Lower leg skin (tissue), 4 donors: ENCODE results near the gene TMCO1. TPM values are rescaled to one million over a fixed set of nuclear protein-coding genes. Genes with fewer than 3 reads are reported as not detected.

ENCODE experiments used
- DNase-seq, 2 donors: peaks; one replicate each; pipeline ENCODE4 v3.0.0-alpha.2; 2019; ENCODE audit warnings: low spot score in 2 of 2
- H3K4me3 ChIP-seq: fragments of 200-600 bp; sonication (generic); 2 replicates; pipeline ENCODE4 v1.5.1; 2017; ENCODE audit warnings: mild to moderate bottlenecking, low read depth; ENCODE audit not compliant: poor library complexity, severe bottlenecking
- POLR2A ChIP-seq, 2 donors: fragments of 450-650 bp; IDR thresholded peaks; one replicate each; pipeline ENCODE4 v1.6.1; 2016 to 2017; ENCODE audit warnings: antibody characterized with exemption in 2 of 2, mild to moderate bottlenecking in 1 of 2, moderate library complexity in 1 of 2
- WGBS, 2 donors: methylation state at CpG; one replicate each; pipeline ENCODE4 v1.1.5; 2018; 5-methylcytosine and 5-hydroxymethylcytosine counted together
- intact Hi-C: fragments of 100-400 bp; cut with DNase I; formaldehyde crosslinking; loops from one replicate; pipeline ENCODE4 v1.15.0; 2023; ENCODE audit warnings: low total_unique reads
- total RNA-seq, 4 donors: library from RNA; depleted of rRNA; stranded (reverse); fragments of >200 nt; gene quantifications; one replicate each; pipeline ENCODE4 v1.1.0, GENCODE V29; 2016
- TF ChIP-seq, protein P1 (sequence below), 3 donors: fragments of 450-650 bp; IDR thresholded peaks; one replicate each; pipeline ENCODE4 v1.5.1; 2016; ENCODE audit warnings: antibody characterized with exemption in 3 of 3, mild to moderate bottlenecking in 3 of 3, moderate library complexity in 2 of 3

TMCO1 gene
- total RNA-seq, 4 donors from 2014 or later = 34.4 to 48.6 (median 42.7) TPM

DNA sequence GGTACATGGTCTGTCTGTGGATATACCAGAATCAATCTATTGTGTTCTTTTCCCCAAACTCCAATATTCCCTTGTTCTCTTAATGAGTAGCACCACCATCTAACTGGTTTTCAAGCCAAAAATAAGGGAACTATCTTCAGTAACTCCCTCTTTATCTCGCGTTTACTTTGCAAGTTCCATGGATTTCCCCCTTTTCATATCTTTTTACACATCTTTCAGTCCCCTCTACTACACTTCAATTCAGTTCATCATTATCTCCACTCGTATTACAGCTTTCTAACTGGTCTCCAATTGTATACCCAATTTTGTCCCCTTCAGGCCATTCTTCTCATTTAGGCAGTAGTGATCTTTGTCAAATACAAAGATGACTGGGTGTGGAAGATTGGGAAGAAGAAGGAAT lies 4.1 kb upstream of the TMCO1 start:
- no peak for TF ChIP-seq POLR2A (IDR thresholded peaks at IDR 0.05)
- TF ChIP-seq, protein P1, sequence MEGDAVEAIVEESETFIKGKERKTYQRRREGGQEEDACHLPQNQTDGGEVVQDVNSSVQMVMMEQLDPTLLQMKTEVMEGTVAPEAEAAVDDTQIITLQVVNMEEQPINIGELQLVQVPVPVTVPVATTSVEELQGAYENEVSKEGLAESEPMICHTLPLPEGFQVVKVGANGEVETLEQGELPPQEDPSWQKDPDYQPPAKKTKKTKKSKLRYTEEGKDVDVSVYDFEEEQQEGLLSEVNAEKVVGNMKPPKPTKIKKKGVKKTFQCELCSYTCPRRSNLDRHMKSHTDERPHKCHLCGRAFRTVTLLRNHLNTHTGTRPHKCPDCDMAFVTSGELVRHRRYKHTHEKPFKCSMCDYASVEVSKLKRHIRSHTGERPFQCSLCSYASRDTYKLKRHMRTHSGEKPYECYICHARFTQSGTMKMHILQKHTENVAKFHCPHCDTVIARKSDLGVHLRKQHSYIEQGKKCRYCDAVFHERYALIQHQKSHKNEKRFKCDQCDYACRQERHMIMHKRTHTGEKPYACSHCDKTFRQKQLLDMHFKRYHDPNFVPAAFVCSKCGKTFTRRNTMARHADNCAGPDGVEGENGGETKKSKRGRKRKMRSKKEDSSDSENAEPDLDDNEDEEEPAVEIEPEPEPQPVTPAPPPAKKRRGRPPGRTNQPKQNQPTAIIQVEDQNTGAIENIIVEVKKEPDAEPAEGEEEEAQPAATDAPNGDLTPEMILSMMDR (IDR thresholded peaks at IDR 0.05) = no peak
- H3K4me3 ChIP-seq = no peak overlapping the region
- intact Hi-C loops = no loop called here
- WGBS, 2 donors = 90 to 95% methylated on average over 3 of the region's 3 CpGs
- no peak for DNase-seq

DNA sequence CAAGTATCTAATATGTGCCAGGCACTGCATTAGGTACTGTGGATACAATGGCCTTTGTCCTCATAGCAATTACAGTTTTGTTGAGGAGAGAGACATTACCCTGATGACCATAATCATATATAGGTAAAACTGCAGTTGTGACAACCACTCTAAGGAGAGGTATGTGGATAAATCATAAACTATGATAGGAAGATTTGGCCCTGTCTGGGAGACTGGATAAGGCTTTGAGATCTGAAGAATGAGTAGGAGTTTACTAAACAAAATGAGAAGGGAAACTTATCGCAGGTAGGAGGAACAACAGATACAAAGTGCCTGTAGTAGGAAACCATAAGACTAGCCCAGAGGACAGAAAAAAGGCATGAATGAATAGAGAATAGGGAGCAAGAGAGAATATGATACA lies 4.4 kb downstream of the TMCO1 start:
- no peak for DNase-seq
- no peak overlapping the region for H3K4me3 ChIP-seq
- 92 to 95% methylated on average over 1 of the region's 1 CpG for WGBS, 2 donors
- TF ChIP-seq, protein P1 (IDR thresholded peaks at IDR 0.05) = no peak
- TF ChIP-seq POLR2A (IDR thresholded peaks at IDR 0.05) = no peak
- intact Hi-C loops = no loop called here

DNA sequence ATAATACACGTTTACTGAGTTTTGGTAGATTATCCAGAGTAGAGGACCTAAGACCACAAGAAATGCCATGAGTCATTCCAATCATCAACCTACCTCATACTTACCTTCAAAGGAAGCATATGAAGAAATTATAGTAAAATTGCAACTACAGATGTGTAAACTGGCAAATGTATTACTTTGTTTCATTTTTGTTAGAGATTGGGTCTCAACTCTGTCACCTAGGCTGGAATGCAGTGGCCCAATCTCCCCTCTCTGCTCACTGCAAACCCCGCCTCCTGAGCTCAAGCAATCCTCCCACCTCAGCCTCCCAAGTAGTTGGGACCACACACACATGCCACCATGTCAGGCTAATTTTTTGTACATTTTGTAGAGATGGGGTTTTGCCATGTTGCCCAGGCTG lies 5.2 kb downstream of the TMCO1 start:
- 87 to 90% methylated on average over 2 of the region's 2 CpGs for WGBS, 2 donors
- no peak overlapping the region for H3K4me3 ChIP-seq
- DNase-seq = no peak
- TF ChIP-seq POLR2A (IDR thresholded peaks at IDR 0.05) = no peak
- TF ChIP-seq, protein P1 (IDR thresholded peaks at IDR 0.05) = no peak
- intact Hi-C loops = no loop called here

DNA sequence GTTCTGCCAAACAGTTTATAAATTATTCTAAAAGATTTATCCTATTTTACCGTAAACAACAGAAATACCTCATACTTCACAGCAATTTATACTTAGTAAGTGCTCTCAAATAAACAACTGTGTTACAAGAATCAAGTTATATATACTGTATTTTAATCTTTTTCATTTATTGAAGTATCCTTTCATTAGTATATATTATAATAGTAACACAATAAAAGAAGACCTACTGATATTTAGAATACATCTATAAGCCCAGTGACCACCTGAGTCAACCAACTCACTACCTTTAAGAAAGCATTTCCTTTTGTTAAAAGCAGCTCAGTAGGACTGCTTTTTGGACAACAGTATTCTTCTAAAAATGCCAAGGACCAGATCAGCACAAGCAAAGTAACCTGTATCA lies 5.9 kb downstream of the TMCO1 start:
- DNase-seq = no peak
- intact Hi-C loops = no loop called here
- WGBS, 2 donors = 97 to 98% methylated on average over 1 of the region's 1 CpG
- TF ChIP-seq POLR2A (IDR thresholded peaks at IDR 0.05) = no peak
- TF ChIP-seq, protein P1 (IDR thresholded peaks at IDR 0.05) = no peak
- no peak overlapping the region for H3K4me3 ChIP-seq

DNA sequence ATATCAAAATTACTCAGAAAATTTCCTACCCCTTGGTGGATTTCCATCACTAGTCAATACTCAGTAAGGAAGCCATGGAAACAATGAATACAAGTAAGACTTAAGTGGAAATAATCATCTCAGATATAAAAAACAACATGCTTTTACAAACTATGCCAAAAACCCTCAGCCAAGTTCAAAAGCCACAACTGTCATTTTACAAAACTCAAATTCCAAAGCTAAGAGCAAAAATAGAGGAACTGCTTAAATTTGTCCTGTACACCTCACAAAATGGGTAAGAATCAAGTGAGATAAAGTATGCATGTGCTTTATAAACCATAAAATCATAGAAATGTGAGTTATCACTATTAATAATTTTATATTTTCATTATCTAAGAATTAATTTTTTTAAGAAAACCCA lies 9.6 kb downstream of the TMCO1 start:
- intact Hi-C loops = no loop called here
- no peak for DNase-seq
- TF ChIP-seq, protein P1 (IDR thresholded peaks at IDR 0.05) = no peak
- TF ChIP-seq POLR2A (IDR thresholded peaks at IDR 0.05) = no peak
- no peak overlapping the region for H3K4me3 ChIP-seq

DNA sequence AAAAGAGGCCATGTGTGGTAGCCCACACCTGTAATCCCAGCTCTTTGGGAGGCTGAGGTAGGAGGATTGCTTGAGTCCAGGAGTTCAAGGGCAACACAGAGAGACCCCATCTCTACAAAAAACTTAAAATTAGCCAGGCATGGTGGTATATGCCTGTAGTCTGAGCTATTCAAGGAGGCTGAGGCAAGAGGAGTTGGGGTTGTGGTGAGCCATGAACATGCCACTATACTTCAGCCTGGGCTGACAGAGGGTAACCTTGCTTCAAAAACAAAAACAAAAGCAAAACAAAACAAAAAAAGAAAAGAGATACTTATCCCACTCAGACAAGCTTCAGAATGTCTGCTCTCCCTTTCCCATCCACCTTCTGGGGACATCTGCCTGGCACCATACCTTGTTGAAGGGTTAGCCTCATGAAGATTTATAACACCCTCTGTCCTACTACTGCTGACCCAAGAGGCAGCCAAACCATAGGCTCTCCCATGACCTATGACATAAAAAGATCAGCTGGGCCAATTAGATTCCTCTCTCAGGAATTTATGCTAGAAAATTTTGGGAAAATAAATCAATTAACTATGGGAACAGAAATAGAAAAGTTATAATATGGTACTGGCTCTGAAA lies 13.2 kb downstream of the TMCO1 start:
- DNase-seq = no peak
- intact Hi-C loops = no loop called here
- no peak for TF ChIP-seq POLR2A (IDR thresholded peaks at IDR 0.05)
- TF ChIP-seq, protein P1 (IDR thresholded peaks at IDR 0.05) = no peak
- H3K4me3 ChIP-seq = no peak overlapping the region
